A673 (cell line): Measurements from ENCODE around the gene CNN1.

Experiments used
- EZH2 ChIP-seq: fragments of 200-600 bp; sonication (generic); IDR thresholded peaks from 2 replicates; pipeline ENCODE4 v1.6.1; 2017; ENCODE audit warnings: borderline replicate concordance, low read depth, mild to moderate bottlenecking, mixed read lengths, antibody characterized with exemption, low read length; ENCODE audit not compliant: poor library complexity, severe bottlenecking
- TF ChIP-seq, protein P1 (sequence below): fragments of 300-800, 200-600 bp; sonication (generic); conservative IDR thresholded peaks from 2 replicates; pipeline ENCODE4 v1.5.1; 2017; ENCODE audit warnings: low read depth, mild to moderate bottlenecking, antibody characterized with exemption, low read length, moderate library complexity, mixed read lengths

DNA sequence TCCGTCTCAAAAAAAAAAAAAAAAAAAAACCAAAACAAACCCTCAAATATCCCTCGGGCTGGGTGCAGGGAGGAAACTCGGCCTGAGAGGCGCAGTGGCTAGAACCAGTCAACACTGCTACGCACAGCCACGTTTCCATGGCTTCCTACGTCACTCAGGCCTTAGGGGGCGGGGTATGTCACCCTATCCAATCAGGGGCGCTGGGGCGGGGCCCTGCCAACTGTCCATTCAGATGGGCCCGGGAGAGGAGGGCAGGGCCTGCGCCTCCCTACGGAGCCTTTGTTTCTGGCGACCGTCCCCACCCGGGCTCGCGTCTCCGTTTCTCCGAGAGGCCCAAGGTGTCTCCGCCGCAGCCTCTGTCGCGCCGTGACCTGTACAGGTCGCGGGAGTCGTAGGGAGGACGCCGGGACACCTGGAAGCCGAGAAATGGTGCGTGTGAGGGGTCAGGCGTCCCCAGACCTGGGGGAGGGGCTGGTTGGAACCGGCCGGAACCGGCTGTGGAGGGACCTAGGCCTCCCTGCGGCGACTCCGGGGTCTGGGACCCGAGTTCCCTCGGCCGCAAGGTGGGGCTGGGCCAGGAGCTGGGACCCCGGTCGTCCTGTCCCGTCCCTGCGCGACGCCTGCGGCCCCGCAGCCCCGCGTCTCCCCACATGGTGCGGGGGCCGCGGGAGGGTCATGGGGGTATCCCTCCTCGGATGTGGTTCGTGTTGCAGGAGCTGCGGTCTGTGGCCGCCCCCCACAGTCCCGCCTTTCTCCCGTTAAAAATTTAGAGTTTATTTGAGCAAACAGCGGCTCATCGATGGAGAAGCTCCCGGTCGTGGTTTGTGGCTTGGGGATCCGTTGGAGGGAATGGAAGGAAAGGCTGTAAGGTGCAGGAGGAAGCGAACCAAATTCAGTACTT, 58.8 kb downstream of the CNN1 start, which contains the start of gene ZNF627:
- TF ChIP-seq EZH2: no peak
- TF ChIP-seq, protein P1, sequence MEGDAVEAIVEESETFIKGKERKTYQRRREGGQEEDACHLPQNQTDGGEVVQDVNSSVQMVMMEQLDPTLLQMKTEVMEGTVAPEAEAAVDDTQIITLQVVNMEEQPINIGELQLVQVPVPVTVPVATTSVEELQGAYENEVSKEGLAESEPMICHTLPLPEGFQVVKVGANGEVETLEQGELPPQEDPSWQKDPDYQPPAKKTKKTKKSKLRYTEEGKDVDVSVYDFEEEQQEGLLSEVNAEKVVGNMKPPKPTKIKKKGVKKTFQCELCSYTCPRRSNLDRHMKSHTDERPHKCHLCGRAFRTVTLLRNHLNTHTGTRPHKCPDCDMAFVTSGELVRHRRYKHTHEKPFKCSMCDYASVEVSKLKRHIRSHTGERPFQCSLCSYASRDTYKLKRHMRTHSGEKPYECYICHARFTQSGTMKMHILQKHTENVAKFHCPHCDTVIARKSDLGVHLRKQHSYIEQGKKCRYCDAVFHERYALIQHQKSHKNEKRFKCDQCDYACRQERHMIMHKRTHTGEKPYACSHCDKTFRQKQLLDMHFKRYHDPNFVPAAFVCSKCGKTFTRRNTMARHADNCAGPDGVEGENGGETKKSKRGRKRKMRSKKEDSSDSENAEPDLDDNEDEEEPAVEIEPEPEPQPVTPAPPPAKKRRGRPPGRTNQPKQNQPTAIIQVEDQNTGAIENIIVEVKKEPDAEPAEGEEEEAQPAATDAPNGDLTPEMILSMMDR: no peak
